Left hindlimb (tissue), 1 donor: ENCODE results near the gene SCAMP5.
A peak's percentile ranks its signal among the peaks of the same experiment; 100 is the strongest.

Experiments used
- DNase-seq: peaks from one replicate; pipeline ENCODE4 v3.0.0-alpha.2; 2018

The SCAMP5 gene

GRCh38 chr15:75050283-75050682, 54.9 kb downstream of the SCAMP5 start:
- no peak for DNase-seq

DNA sequence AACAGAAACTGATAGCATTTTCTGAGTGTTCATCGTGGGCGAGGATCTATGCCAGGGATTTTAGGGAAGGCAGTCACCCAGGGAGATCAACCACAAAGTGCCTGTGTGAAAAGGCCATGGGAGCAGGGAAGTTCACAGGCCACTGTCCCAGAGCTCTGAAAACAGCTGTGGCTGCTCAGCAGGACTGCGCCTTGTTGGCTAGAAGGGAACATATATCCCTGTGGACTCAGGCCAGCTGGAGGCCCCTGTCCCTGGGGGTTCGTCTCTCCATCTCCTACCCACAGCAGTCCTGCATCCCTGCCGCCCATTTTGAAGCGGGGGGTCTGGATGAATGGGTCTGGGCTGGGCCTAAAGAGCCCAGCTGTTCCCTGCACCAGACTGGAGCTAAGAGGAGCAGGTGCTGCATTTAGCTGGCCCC, 55.8 kb downstream of the SCAMP5 start:
- no peak for DNase-seq

DNA sequence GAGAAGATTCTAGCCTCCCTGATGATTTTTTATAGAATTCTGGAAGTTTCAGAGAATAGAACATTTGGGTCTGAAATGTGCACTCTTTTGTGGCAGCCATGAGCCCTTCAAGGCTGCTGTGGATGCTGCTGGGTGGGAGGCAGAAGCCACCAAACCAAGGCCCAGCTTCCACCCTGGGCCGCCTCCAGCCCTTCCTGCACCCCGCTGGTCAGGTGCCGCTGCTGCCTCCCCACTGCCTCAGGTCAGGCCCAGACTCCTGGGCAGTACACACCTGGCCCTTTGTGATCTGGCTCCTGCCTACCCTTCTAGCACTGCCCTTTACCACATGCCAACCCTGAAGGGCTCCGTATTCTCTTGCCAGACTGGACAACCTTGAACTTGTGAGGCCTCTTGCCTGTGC, 56.3 kb downstream of the SCAMP5 start:
- DNase-seq = no peak

- DNase-seq = no peak
These were observed 57.8 kb downstream of the SCAMP5 start for GRCh38 chr15:75052972-75053747.

GRCh38 chr15:75053748-75054125, 58.4 kb downstream of the SCAMP5 start:
- DNase-seq = no peak

GRCh38 chr15:75054172-75054897, 59.0 kb downstream of the SCAMP5 start:
- no peak for DNase-seq

DNA sequence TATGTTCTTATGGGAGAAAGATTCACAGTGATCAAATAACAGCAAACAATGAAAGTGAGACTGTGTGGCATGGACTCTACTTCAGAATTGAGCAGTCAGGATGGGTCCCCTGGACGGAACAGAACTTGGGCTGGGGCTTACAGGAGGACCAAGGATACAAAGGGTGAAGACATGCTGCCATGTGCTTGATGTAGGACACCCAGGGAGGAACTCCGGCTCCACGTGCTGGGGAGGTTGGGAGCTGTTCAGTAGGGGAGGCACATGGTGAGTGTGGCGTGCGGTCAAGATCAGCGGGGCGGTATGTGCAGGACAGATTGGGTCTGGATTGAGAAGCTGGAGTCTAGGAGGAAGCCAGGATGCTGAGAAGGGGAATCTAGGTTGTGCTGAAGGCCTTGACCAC, 60.7 kb downstream of the SCAMP5 start:
- DNase-seq = no peak

- DNase-seq = no peak
These were observed 63.0 kb downstream of the SCAMP5 start for GRCh38 chr15:75058127-75058905.

- no peak for DNase-seq
These were observed 64.2 kb downstream of the SCAMP5 start for GRCh38 chr15:75059607-75060006.

DNA sequence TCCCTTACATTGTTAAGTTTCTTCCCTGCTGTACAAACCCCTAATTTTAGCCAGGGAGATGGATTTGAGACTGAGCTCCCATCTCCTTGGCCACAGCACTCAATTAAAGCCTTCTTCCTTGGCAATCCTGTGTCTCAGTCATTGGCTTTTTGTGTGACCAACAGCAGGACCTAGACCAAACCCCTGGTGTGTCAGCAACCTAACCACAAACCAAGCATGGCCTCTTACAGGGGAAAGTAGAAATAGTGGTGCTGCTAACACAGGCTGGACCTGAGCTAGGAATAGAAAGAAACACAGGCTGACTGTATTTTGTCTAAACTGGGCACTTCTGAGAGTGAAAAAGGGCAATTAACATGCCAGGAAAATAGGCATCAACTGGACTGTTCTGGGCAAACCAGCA, 65.9 kb downstream of the SCAMP5 start:
- DNase-seq = peak; percentile 61

- DNase-seq = no peak
These were observed 67.3 kb downstream of the SCAMP5 start for GRCh38 chr15:75062706-75063105.

GRCh38 chr15:75063338-75063737, 68.0 kb downstream of the SCAMP5 start:
- DNase-seq = no peak

GRCh38 chr15:75063889-75064288, 68.5 kb downstream of the SCAMP5 start:
- DNase-seq = no peak

DNA sequence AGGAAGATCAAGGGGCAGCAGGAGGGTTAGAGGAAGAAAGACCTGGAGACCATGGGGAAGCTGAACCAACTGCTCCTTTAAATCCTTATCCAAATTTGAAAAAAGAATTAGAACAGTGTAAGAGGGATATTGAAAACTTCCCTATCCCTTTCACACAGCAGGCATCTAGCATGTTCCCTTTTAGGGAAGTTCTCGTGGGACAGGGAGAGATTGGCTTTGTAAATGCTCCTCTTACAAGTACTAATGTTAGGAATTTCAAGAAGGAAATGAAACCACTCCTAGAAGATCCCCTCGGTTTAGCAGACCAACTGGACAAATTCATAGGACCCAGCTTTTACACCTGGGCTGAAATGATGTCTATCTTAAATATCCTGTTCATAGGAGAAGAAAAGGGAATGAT, 69.5 kb downstream of the SCAMP5 start:
- DNase-seq = no peak

DNA sequence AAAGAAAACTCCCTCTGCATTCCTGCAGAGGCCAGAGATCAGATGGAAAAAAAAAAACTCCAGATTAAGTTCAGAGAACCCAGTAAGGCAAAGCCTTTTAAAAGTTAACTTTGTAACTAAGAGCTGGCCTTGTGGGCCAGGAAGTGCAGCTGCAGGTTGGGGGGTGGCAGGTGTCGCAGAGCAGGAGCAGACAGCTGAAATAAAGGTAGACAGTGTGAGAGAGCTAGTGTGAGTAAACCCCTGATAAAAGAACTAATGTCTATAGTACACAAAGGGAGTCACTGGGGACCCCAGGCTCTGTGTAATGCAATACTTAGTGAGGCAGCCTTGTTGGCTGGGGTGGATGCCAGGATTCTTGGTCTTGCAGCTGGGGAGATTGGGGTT, 70.1 kb downstream of the SCAMP5 start:
- no peak for DNase-seq

- no peak for DNase-seq
These were observed 70.6 kb downstream of the SCAMP5 start for GRCh38 chr15:75065851-75066509.

DNA sequence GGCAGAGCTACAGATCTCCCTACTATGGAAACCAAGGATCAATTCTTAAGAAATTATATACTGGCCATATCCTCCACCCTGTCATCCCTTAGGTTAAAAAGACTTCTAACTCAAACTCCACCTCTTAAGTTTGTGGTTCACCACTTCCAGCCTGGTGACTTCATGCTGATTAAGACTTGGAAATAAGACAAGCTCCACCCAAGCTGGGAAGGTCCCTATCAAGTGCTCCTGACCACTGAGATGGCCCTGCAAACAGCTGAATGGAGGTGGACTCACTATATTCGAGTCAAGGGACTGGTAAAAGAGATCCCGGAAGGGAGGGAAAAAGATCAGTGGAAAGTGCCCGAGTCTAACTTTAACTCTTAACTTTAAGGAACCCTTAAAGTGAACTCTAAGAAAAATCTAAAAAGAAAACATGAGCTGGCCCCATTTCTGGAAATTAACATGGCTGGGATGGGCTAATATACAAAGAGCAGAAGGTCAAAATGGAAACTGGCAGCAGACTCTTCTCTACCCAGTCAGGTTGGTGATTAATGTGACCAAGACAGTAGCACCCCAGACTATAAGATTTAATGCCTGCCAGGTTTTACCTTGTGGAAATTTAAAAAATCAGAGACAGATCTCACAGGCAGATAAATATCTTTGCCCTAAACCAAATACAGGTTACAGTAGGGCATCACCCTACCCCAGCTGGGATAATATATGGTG, 71.9 kb downstream of the SCAMP5 start:
- no peak for DNase-seq

- no peak for DNase-seq
These were observed 73.4 kb downstream of the SCAMP5 start for GRCh38 chr15:75068748-75069147.

DNA sequence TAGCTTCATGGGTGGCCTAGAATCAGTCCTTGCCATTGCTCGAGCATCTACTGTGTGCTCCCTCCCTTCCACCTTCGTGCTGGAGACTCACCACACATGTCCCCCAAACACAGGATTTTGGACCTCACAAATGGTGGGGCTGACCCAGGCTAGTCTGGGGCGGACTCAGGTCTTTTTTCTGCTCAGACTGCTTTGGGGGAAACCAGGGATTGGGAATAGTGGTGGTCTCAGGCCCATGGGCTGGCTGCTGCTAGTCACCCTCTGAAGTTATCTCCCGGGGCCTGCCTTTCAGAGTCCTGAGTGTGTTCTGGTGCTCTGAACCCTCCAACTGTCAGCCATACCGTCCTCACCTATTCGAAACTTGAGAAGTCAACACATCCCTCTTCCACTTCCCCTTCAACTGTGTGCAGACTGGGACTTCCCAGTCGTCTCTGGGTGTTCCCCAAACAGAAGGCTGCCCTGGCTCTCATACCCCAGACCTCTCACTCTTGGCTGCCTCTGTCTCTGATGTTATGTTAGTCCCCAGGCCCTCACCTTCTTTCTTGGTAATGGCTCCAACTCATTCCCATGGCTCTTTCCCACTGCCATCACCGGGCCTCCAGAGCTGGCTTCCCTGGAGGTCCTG, 74.0 kb downstream of the SCAMP5 start:
- DNase-seq = no peak

DNA sequence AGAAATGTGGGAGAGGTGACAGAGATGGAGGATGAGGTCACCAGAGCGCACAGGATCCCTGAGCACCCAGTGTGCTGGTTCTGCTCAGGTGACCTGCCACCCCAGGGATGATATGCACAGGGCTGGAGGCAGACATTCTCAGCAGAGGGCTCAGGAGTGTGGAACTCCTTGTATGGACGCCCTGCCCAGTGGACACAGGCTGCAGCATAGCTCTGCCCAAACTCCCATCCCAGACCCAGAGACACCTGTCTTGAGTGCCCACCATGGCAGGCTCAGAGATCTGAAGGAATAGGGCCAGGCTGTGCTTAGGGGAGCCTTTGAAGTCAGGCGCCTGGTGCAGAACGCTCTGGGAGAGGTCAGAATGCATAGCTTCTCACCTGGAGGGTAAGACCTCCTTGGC, 75.3 kb downstream of the SCAMP5 start:
- no peak for DNase-seq
